T-helper 1 cell treated with Interleukin-12 subunit alpha and Interleukin-12 subunit beta and Interleukin-4 antibody, amounts not matched to agents 30 μg/mL and 1 μg/mL, for 36 hours (primary cell): ENCODE data around the gene GNB1.

Experiments
- H3K27ac Mint-ChIP-seq: one replicate; pipeline ENCODE4 v1.8.0; 2021; ENCODE audit warnings: mild to moderate bottlenecking, mixed read lengths
- H3K27me3 Mint-ChIP-seq: one replicate; pipeline ENCODE4 v1.8.0; 2021; ENCODE audit warnings: low read depth, mixed read lengths
- H3K36me3 Mint-ChIP-seq: one replicate; pipeline ENCODE4 v1.8.0; 2021; ENCODE audit warnings: low read depth, mixed read lengths
- H3K4me1 Mint-ChIP-seq: one replicate; pipeline ENCODE4 v1.8.0; 2021; ENCODE audit warnings: low read depth, mixed read lengths
- H3K4me3 Mint-ChIP-seq: one replicate; pipeline ENCODE4 v1.8.0; 2021; ENCODE audit warnings: mild to moderate bottlenecking, moderate library complexity, mixed read lengths
- H3K9me3 Mint-ChIP-seq: one replicate; pipeline ENCODE4 v1.8.0; 2021; ENCODE audit warnings: mixed read lengths

Gene GNB1

DNA sequence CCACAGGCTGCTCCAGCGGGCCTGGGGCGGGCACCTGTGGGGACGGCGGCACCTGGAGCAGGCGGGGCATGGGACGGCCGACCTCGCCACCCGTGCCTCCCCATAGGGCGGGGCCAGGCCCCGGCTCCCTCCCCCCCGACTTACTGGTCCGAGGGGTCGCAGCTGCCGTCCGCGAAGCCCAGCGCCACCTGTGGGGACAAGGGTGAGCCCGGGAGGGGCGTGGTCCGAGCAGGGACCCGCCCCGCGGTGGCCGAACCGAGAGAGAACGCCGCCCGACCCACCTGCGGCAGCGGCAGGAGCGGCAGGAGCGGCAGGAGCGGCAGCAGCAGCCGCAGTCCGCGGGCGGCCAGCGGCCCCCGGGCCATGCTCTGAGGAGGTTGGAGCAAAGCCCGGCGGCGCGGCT, 28.0 kb upstream of the GNB1 start, which contains the start of gene TMEM52:
TMEM52 (minus strand) TSS at position 379 of the 403 bp plus-strand sequence; CDS start at position 365, 14 bp downstream.
- Mint-ChIP-seq H3K4me3 (peak within 1 kb of the TSS; percentile 63), H3K9me3 (no peaks in the 10 kb centered on the region), H3K4me1 (no peaks in the 10 kb centered on the region), H3K27ac (peak within 1 kb of the TSS; percentile 74), H3K36me3 (no peaks in the 10 kb centered on the region), H3K27me3 (no peaks in the 10 kb centered on the region)

DNA sequence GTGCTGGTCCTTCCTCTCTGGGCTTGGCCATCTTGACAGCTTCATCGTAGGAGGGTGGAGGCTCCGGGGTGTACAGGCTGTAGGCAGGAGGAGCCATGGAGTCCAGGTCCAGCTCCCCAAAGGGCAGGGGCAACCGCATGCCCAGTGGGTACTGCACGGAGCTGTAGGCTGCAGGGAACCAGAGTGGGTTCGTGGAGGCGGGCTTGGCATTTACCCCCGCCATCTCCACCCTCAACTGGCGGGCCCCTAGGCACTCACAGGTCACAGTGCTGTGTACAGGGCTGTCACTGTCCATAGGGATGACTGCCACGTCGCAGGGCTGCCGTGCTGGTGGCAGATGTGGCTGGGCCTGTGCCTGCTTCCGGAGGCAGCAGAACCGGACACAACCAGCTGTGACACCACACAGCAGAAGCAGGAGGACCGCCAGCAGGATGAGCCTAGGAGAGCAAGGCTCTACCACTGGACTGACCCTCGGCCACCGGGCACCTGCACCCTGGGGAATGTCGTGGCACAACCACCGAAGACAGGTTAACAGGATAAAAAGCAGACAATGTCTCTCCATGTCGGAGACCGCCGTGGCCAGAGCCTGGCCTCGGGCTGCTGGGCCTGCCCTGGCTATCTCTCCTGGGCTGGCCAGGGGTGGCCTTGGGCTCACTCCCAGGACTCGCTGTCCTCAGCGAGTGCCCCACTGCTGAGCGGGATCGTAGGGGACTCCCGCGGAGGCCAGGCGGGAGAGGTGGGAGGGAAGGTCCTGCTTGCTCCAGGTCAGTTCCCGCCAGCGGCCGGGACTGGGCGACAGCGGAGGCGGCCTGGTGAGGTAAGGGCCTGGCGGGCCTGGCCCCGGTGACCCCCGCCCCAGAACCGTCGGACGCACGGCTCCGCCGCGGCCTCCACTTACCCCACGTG, 27.4 kb upstream of the GNB1 start:
- Mint-ChIP-seq H3K4me1 (no peaks in the 10 kb centered on the region), H3K27ac (no peak overlapping the region), H3K4me3 (peak overlapping the region; percentile 34), H3K27me3 (no peaks in the 10 kb centered on the region), H3K9me3 (no peaks in the 10 kb centered on the region), H3K36me3 (no peaks in the 10 kb centered on the region)

- Mint-ChIP-seq H3K4me3 (no peak overlapping the region), H3K4me1 (no peaks in the 10 kb centered on the region), H3K9me3 (no peaks in the 10 kb centered on the region), H3K27me3 (no peaks in the 10 kb centered on the region), H3K36me3 (no peaks in the 10 kb centered on the region), H3K27ac (no peak overlapping the region)
Observed at GRCh38 chr1:1917304-1917976, 26.6 kb upstream of the GNB1 start.

GRCh38 chr1:1916851-1917251, 26.0 kb upstream of the GNB1 start:
- H3K4me3 Mint-ChIP-seq = no peak overlapping the region

GRCh38 chr1:1915911-1916840, 25.3 kb upstream of the GNB1 start:
- no peaks in the 10 kb centered on the region for H3K4me1 Mint-ChIP-seq
- no peaks in the 10 kb centered on the region for H3K9me3 Mint-ChIP-seq
- H3K27ac Mint-ChIP-seq = no peak overlapping the region
- H3K36me3 Mint-ChIP-seq = no peaks in the 10 kb centered on the region
- H3K27me3 Mint-ChIP-seq = no peaks in the 10 kb centered on the region
- peak overlapping the region; percentile 33 for H3K4me3 Mint-ChIP-seq

More at GRCh38 chr1:1916851-1917251, 26.0 kb upstream of the GNB1 start:
- H3K27me3 Mint-ChIP-seq = no peaks in the 10 kb centered on the region
- no peaks in the 10 kb centered on the region for H3K36me3 Mint-ChIP-seq
- H3K4me1 Mint-ChIP-seq = no peaks in the 10 kb centered on the region
- no peak overlapping the region for H3K27ac Mint-ChIP-seq
- no peaks in the 10 kb centered on the region for H3K9me3 Mint-ChIP-seq

DNA sequence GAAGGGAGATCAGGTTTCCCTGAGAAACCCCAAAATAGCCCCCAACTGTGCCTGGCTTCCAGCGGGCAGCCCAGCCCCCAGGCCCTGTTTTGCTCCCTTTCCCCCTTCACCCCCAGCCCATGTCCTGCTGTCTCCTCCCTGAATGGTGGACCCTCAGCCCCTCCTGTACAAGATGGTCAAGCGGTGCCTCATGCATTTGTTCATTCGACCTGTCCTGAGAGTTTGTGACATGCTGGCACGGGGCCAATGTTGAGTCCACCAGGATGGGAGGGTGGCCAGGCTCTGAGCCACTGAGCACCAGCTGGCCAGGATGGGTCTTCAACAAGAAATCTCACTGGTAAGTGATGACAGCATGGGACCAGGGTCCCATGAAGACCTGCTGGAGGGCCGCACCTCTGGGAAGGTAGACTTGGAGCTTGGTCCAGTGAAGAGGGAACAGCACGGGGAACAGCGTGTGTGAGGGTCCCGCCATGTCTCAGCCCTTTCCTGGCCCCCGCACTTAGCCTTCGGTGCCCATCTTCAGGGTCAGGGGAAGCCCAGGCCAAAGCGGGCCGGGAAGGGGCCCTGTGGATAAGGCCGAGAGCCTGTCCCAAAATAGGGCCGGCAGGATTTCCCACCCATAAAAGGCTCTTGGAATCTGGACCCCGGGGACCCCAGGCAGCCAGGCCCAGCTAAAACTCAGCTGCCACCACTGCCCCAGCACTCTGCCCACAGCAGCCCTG, 24.2 kb upstream of the GNB1 start, which contains the start of gene CALML6:
CALML6 (plus strand) TSS at position 290 of the 722 bp plus-strand sequence; CDS start at position 311, 21 bp downstream.
- no peaks in the 10 kb centered on the region for H3K27me3 Mint-ChIP-seq
- no peaks in the 10 kb centered on the region for H3K36me3 Mint-ChIP-seq
- H3K27ac Mint-ChIP-seq = peak within 1 kb of the TSS; percentile 19
- no peak within 1 kb of the TSS for H3K4me3 Mint-ChIP-seq
- no peaks in the 10 kb centered on the region for H3K9me3 Mint-ChIP-seq
- peaks cover 2% of the 10 kb centered on the region for H3K4me1 Mint-ChIP-seq

DNA sequence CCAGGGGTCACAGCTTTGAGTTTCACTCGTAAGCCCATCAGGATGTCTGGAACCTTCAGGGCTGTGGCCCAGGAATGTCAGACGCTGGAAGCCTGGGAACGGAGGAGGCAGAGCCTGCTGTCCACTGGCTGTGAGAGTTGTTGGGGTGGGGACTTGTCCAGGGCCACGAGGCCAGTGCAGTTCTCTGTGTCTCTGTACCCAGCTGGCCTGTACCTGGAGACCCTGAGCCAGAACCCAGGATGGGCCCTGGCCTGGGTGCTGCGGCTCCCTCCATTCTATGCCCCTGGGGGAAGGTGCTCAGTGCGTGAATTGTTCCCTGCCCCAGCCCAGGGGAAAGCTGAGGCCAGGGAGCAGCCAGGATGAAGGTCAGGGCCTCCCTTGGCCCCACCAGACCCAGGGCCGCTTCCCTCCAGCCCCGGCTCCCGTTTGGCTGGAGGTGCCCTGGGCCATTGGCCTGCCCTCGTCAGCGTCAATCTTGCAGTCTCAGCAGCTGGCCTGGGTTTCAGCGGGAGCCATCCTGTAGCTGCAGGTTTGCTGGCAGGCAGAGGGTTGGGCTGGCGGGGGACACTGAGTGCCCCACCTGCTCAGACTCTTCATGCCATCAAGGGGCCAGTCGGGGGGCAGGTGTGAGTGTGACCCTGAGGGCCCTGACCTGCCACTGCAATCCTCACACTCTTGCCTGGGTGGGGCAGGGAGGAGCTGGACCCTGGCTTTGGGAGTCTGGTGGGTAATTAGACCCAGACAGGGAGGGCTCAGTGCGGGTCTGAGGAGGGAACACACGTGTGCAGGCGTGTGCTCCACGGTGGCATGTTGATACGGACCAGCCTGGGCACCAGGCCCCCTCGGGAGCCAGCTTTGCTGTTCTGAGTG, 23.4 kb upstream of the GNB1 start:
- Mint-ChIP-seq H3K27ac (no peak overlapping the region), H3K9me3 (no peaks in the 10 kb centered on the region), H3K36me3 (no peaks in the 10 kb centered on the region), H3K4me1 (peaks cover 6% of the 10 kb centered on the region), H3K4me3 (no peak overlapping the region), H3K27me3 (no peaks in the 10 kb centered on the region)

DNA sequence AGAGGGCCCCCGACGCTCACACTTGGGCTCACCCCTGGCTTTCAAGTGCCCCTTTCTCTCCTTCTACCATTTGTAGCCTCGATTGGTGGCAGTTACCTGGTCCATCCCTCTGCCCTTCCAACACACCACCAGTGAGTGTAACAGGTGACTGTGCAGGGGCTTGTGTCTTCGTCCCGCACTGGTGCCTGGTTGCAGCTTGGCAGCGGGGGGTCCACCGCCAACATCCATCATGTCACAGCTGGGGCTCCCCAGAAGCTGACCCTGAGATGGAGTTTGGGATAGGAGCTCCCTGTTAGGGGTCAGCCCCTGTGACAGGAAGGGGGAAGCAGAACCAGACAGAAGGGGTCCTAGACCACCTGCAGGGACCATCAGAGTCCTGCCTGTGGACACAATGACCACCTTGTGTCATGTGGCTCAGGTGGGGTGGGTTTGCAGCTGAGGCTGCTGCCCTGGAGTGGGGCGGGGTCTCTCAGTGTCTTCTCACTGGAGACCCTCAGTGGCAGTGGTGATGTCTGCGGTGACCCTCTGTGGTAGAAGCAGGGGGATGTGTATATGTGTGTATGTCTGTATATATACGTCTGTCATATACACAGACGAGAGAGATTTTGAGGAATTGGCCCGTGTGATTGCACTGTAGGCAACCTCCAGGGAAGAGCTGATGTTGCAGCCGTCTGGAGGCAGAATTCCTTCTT, 20.6 kb upstream of the GNB1 start:
- H3K27me3 Mint-ChIP-seq = no peaks in the 10 kb centered on the region
- no peak overlapping the region for H3K4me3 Mint-ChIP-seq
- H3K27ac Mint-ChIP-seq = no peak overlapping the region
- no peaks in the 10 kb centered on the region for H3K36me3 Mint-ChIP-seq
- H3K9me3 Mint-ChIP-seq = no peaks in the 10 kb centered on the region
- H3K4me1 Mint-ChIP-seq = peaks cover 8% of the 10 kb centered on the region

- peaks cover 13% of the 10 kb centered on the region for H3K4me1 Mint-ChIP-seq
Observed at GRCh38 chr1:1910651-1911331, 19.9 kb upstream of the GNB1 start.

GRCh38 chr1:1910033-1910465, 19.2 kb upstream of the GNB1 start:
- Mint-ChIP-seq H3K27me3 (no peaks in the 10 kb centered on the region), H3K27ac (peak overlapping the region; percentile 47), H3K9me3 (no peaks in the 10 kb centered on the region), H3K4me1 (peaks cover 13% of the 10 kb centered on the region), H3K4me3 (peak overlapping the region; percentile 77), H3K36me3 (no peaks in the 10 kb centered on the region)

More at GRCh38 chr1:1910651-1911331, 19.9 kb upstream of the GNB1 start:
- Mint-ChIP-seq H3K36me3 (no peaks in the 10 kb centered on the region), H3K27me3 (no peaks in the 10 kb centered on the region), H3K9me3 (no peaks in the 10 kb centered on the region), H3K4me3 (no peak overlapping the region), H3K27ac (no peak overlapping the region)

- peaks cover 13% of the 10 kb centered on the region for H3K4me1 Mint-ChIP-seq
- no peak overlapping the region for H3K27ac Mint-ChIP-seq
Observed at GRCh38 chr1:1908506-1908791, 17.6 kb upstream of the GNB1 start.

GRCh38 chr1:1907098-1907736, 16.3 kb upstream of the GNB1 start:
- H3K4me3 Mint-ChIP-seq = no peak overlapping the region
- no peak overlapping the region for H3K27ac Mint-ChIP-seq
- no peaks in the 10 kb centered on the region for H3K36me3 Mint-ChIP-seq
- peaks cover 13% of the 10 kb centered on the region for H3K4me1 Mint-ChIP-seq
- H3K27me3 Mint-ChIP-seq = no peaks in the 10 kb centered on the region
- H3K9me3 Mint-ChIP-seq = no peaks in the 10 kb centered on the region

More at GRCh38 chr1:1908506-1908791, 17.6 kb upstream of the GNB1 start:
- Mint-ChIP-seq H3K9me3 (no peaks in the 10 kb centered on the region), H3K27me3 (no peaks in the 10 kb centered on the region), H3K4me3 (peak overlapping the region; percentile 71), H3K36me3 (no peaks in the 10 kb centered on the region)
